Heart right ventricle (tissue), 16 donors: ENCODE measurements around the gene AEBP1. TPM values are rescaled to one million over a fixed set of nuclear protein-coding genes. Genes with fewer than 3 reads are reported as not detected.
"Not testable (repeated sequence)": the region's sequence is repeated elsewhere in the genome, so short reads cannot be mapped to it uniquely, and the experiment has no call there.

Experiments used
- ATAC-seq, 8 donors: fragments of 200-7000 bp; cut with Tn5 transposase; one replicate each; pipeline ENCODE4 v1.9.1; 2020; ENCODE audit warnings: mild to moderate bottlenecking in 8 of 8, moderate library complexity in 8 of 8, moderate number of reproducible peaks in 1 of 8
- DNase-seq, 2 donors: peaks; one replicate each; pipeline ENCODE4 v3.0.0-alpha.2; 2020
- H3K27ac ChIP-seq, 10 donors: fragments of 200-600 bp; sonication (generic) in 2 of 10; one replicate each; pipeline versions ENCODE4 v1.5.0 to v1.8.0; 2020 to 2022; ENCODE audit warnings: mild to moderate bottlenecking in 3 of 10
- H3K27me3 ChIP-seq, 7 donors: fragments of 200-600 bp; one replicate each; pipeline ENCODE4 v1.8.0; 2021 to 2022; ENCODE audit warnings: mild to moderate bottlenecking in 2 of 7
- H3K36me3 ChIP-seq, 9 donors: fragments of 200-600 bp; sonication (generic) in 1 of 9; one replicate each; pipeline versions ENCODE4 v1.5.0 to v1.8.0; 2020 to 2022; ENCODE audit warnings: mild to moderate bottlenecking in 2 of 9
- H3K4me1 ChIP-seq, 9 donors: fragments of 200-600 bp; sonication (generic) in 1 of 9; one replicate each; pipeline versions ENCODE4 v1.5.0 to v1.8.0; 2020 to 2022; ENCODE audit warnings: mild to moderate bottlenecking in 4 of 9
- H3K4me3 ChIP-seq, 10 donors: fragments of 200-600 bp; sonication (generic) in 2 of 10; one replicate each; pipeline versions ENCODE4 v1.5.0 to v1.8.0; 2020 to 2022; ENCODE audit warnings: mild to moderate bottlenecking in 7 of 10, moderate library complexity in 2 of 10
- H3K9me3 ChIP-seq, 11 donors: fragments of 200-600 bp in 10 of 11; sonication (generic) in 2 of 11; one replicate each; pipeline versions ENCODE4 v1.5.0 to v1.8.0; 2013 to 2022; ENCODE audit warnings: mild to moderate bottlenecking in 2 of 11, control low read depth in 1 of 11, moderate library complexity in 1 of 11
- WGBS, 2 donors: extraction: QIAGEN DNeasy Blood & Tissue Kit; methylation state at CpG; one replicate each; pipeline ENCODE4 v1.1.7; 2013; ENCODE audit warnings: inconsistent platforms in 1 of 2; 5-methylcytosine and 5-hydroxymethylcytosine counted together
- intact Hi-C, 10 donors: fragments of 100-400 bp; cut with DNase I; formaldehyde crosslinking; loops; one replicate each; pipeline versions ENCODE4 v1.11.1 to v1.14.2; 2022
- polyA plus RNA-seq, 2 donors: library from polyadenylated mRNA; stranded (reverse); fragments of 200-250 nt; gene quantifications; one replicate each; pipeline ENCODE4 v1.2.3, GENCODE V29; 2013
- total RNA-seq, 10 donors: library from RNA; stranded (reverse); fragmentation: NEBNext Ultra II Directional in 3 of 10; extraction: Animal tissue kit (Norgen Biotek cat#: 25700) in 3 of 10; gene quantifications; one replicate each; pipeline versions ENCODE4 v1.2.1 to v1.2.4, GENCODE V29; 2021 to 2023
- TF ChIP-seq, protein P1 (sequence below), 9 donors: fragments of 200-600 bp; sonication (generic) in 2 of 9; IDR thresholded peaks; one replicate each; pipeline versions ENCODE4 v1.5.0 to v1.8.0; 2021 to 2022; ENCODE audit warnings: antibody characterized with exemption in 9 of 9, mild to moderate bottlenecking in 5 of 9, moderate library complexity in 1 of 9
- donor health status: Arrhythmogenic right ventricular cardiomyopathy.
- donor health status: ischemic (EF 13 %, LVEDD 7.1; RV severe dilation, severe dysfunction).
- donor health status: healthy with polysubstance abuse.
- donor health status: DM: no; HTN: yes; CAD: no.
- donor health status: DM: no; HTN: no; CAD: no.
- donor health status: ischemic (EF 25% LVEDD 6.9; RV normal size, moderate dysfunction).
- donor health status: ischemic (EF 25% LVEDD 5.7; RV mildly dilated, moderate dysfunction).
- donor health status: healthy.
- donor health status: DM: yes; HTN: yes; CAD: no.
- donor health status: Ischemic cardiomyopathy.
- donor health status: ischemic (EF 35%, LVEDD 5.7; RV mildly dilated, moderate dysfunction).
- donor health status: nonischemic (EF 11% LVEDD 7.7; RV severe dilation, severe dysfunction).
- donor health status: DM: yes; HTN: yes; CAD: no.
- donor health status: PGD.
- donor health status: ischemic (EF 29% LVEDD 5.4; RV normal size, mild dysfunction).
- donor health status: nonischemic (EF 23%, LVEDD 6.1; RV moderate dilation, normal function).

Gene AEBP1
- total and polyA plus RNA-seq, 12 donors, result 14.1 to 33.7 (median 21.6) TPM

DNA sequence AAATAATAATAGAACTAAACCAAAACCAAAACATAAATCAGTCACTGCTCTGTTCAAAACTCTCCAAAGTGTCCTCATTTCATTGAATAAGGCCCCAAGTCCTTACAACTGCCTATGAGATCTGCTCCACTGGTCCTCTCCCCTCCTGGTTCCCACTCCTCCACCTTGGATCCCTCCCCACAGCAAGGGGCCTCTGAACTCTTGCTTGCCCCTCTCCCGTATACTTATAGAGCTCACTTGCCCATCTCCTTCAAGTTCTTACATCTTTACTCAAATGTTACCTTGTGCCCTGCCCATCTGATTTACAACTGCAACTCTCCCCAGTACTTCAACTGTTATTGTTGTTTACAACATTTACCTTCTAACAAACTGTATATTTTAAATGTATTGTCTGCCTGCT, 18.4 kb downstream of the AEBP1 start:
- Histone ChIP-seq H3K27ac (peak overlapping the region in 9 of 10 donors; percentile 80 to 94 (median 89)), H3K36me3 (peaks cover 0 to 43% (median 0%) of the 10 kb centered on the region in 9 donors), H3K9me3 (peaks cover 0 to 7% (median 0%) of the 10 kb centered on the region in 11 donors), H3K27me3 (no peaks in the 10 kb centered on the region), H3K4me1 (peaks cover 0 to 47% (median 18%) of the 10 kb centered on the region in 9 donors), H3K4me3 (peak overlapping the region; percentile 33 to 90 (median 74))
- no peak for ATAC-seq
- TF ChIP-seq, protein P1, sequence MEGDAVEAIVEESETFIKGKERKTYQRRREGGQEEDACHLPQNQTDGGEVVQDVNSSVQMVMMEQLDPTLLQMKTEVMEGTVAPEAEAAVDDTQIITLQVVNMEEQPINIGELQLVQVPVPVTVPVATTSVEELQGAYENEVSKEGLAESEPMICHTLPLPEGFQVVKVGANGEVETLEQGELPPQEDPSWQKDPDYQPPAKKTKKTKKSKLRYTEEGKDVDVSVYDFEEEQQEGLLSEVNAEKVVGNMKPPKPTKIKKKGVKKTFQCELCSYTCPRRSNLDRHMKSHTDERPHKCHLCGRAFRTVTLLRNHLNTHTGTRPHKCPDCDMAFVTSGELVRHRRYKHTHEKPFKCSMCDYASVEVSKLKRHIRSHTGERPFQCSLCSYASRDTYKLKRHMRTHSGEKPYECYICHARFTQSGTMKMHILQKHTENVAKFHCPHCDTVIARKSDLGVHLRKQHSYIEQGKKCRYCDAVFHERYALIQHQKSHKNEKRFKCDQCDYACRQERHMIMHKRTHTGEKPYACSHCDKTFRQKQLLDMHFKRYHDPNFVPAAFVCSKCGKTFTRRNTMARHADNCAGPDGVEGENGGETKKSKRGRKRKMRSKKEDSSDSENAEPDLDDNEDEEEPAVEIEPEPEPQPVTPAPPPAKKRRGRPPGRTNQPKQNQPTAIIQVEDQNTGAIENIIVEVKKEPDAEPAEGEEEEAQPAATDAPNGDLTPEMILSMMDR (IDR thresholded peaks at IDR 0.05), result no peak
- intact Hi-C loops, result loop anchor here in 6 of 10 donors (2.0 to 5.0 kb wide), 5 partner anchors 35 to 80 kb away; partner anchors contain the start of genes POLM (in 4 of the 6) and YKT6 (in 1 of the 6)
- DNase-seq, result no peak
- WGBS, 2 donors, result 46 to 60% methylated on average over 1 of the region's 1 CpG

DNA sequence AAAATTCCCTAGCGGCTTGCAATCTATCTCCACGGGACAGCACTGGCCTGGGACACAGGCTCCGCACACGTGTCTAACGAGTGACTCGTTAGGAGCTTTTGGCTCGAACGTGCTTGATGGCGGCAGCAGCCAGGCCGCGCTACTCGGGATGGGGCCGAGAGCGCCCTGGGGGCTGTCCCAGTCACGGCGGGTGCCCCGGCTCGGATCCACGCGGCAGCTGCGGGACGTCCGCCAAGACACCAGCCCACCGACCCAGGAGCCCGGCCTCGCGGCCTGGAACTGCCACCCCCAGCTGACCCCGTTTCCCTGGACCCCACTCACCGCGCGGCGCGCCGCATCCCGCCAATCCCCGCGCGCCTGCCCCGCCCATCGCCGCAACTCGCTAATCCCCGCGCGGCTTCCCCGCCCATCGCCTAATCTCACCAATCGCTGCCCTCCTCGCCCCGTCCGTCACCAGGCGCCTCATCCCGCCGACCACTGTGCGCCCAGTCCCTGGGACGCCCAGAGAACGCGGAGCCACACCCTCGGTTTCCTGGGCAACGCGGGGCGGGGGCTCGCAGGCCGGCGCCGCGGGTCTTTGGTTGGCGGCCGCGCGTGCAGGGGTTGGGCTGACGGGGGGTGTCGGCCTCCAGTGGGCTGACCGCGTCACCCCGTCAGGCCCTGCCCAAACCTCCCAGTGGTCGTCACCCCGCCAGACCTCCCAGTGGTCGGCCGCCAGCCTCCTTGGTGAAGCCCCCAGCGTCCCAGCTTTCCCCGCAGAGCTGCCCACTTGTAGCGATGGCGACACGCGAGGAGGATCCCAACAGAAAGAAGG, 19.3 kb downstream of the AEBP1 start, which contains the start of gene POLD2:
TSS of gene POLD2 (minus strand) at position 359 of the 814 bp plus-strand sequence. CDS start 1,495 bp downstream, outside the sequence.
- Histone ChIP-seq H3K36me3 (peaks cover 0 to 34% (median 0%) of the 10 kb centered on the region in 9 donors), H3K9me3 (peaks cover 0 to 8% (median 0%) of the 10 kb centered on the region in 11 donors), H3K4me3 (peak within 1 kb of the TSS; percentile 33 to 90 (median 74)), H3K4me1 (peaks cover 0 to 51% (median 18%) of the 10 kb centered on the region in 9 donors), H3K27ac (peak within 1 kb of the TSS; percentile 0 to 94 (median 88)), H3K27me3 (no peaks in the 10 kb centered on the region)
- WGBS, 2 donors, result 0 to 1% methylated on average over 82 to 86 of the region's 86 CpGs
- DNase-seq (peak; percentile 99), ATAC-seq (peak; percentile 98 to 99 (median 99))
- intact Hi-C loops, result loop anchor here in 7 of 10 donors (1.0 to 5.0 kb wide), 6 partner anchors 36 to 79 kb away; partner anchors contain the start of genes POLM (in 5 of the 7) and YKT6 (in 1 of the 7)
- TF ChIP-seq, protein P1 (IDR thresholded peaks at IDR 0.05), result peak in 1 of 9 donors; percentile 15

DNA sequence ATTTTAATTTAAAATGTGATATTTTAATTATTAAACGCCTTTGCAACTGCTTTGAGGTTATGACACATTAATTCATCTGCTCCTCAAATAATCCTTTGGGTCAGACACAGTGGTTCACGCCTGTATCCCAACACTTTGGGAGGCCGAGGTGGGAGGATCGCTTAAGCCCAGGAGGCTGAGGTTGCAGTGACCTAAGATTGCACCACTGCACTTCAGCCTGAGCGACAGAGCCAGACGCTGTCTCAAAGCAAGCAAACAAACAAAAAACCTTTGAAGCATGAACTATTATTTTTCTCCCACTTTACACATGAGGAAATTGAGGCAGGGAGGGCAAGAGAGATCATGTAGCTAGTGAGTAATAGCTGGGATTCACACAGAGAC, 20.7 kb downstream of the AEBP1 start:
- H3K4me3 ChIP-seq, result no peak overlapping the region
- ATAC-seq (no peak), DNase-seq (no peak)
- H3K9me3 ChIP-seq, result peaks cover 0 to 8% (median 0%) of the 10 kb centered on the region in 11 donors
- TF ChIP-seq, protein P1 (IDR thresholded peaks at IDR 0.05), result no peak
- H3K27me3 ChIP-seq, result no peaks in the 10 kb centered on the region
- peak overlapping the region in 1 of 10 donors; percentile 89 for H3K27ac ChIP-seq
- peaks cover 0 to 23% (median 0%) of the 10 kb centered on the region in 9 donors for H3K36me3 ChIP-seq
- WGBS, 2 donors, result 97% methylated on average over 6 of the region's 6 CpGs
- intact Hi-C loops, result loop anchor here in 4 of 10 donors (5.0 kb wide), 4 partner anchors 38 to 77 kb away; partner anchors contain the start of genes POLM (in 1 of the 4) and YKT6 (in 1 of the 4)
- H3K4me1 ChIP-seq, result peaks cover 0 to 55% (median 19%) of the 10 kb centered on the region in 9 donors

DNA sequence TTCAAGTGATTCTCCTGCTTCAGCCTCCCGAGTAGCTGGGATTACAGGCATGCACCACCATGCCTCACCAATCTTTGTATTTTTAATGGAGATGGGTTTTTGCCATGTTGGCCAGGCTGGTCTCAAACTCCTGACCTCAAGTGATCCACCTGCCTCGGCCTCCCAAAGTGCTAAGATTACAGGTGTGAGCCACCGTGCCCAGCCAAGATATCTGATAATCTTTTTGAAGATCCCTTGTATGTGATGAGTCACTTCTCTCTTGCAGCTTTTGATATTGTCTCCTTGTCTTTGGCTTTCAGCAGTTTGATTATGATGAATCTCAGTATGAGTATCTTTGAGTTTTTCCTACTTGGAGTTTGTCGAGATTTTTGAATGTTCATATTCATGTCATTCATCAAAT, 22.4 kb downstream of the AEBP1 start:
- H3K4me1 ChIP-seq, result peaks cover 0 to 43% (median 19%) of the 10 kb centered on the region in 9 donors
- ATAC-seq, DNase-seq, H3K4me3 ChIP-seq, intact Hi-C loops, H3K27ac ChIP-seq, H3K9me3 ChIP-seq, H3K27me3 ChIP-seq, H3K36me3 ChIP-seq: not testable (repeated sequence)
- 92 to 96% methylated on average over 4 of the region's 4 CpGs for WGBS, 2 donors
